ENCODE results near the gene FBXO39.
"Not testable (repeated sequence)": the region's sequence is repeated elsewhere in the genome, so short reads cannot be mapped to it uniquely, and the experiment has no call there.

The FBXO39 gene

GRCh38 chr17:6775871-6776405, at the start of gene FBXO39:
TSS of gene FBXO39 (plus strand) at chr17:6776215. CDS start at chr17:6779869, 3,654 bp downstream.
- no peak for DNase-seq

- DNase-seq, result no peak
These were observed 46.5 kb upstream of the FBXO39 start for GRCh38 chr17:6729531-6729930.

GRCh38 chr17:6746665-6747064, 29.4 kb upstream of the FBXO39 start:
- DNase-seq, result not testable (repeated sequence)

- no peak for DNase-seq
These were observed 27.4 kb upstream of the FBXO39 start for GRCh38 chr17:6748617-6749016.

- no peak for DNase-seq
These were observed 26.5 kb upstream of the FBXO39 start for GRCh38 chr17:6749519-6749918.

GRCh38 chr17:6752068-6752909, 23.7 kb upstream of the FBXO39 start:
- no peak for DNase-seq

GRCh38 chr17:6753006-6753445, 23.0 kb upstream of the FBXO39 start:
- no peak for DNase-seq

GRCh38 chr17:6753546-6753945, 22.5 kb upstream of the FBXO39 start:
- DNase-seq, result no peak

- DNase-seq, result no peak
These were observed 20.7 kb upstream of the FBXO39 start for GRCh38 chr17:6755281-6755680.

GRCh38 chr17:6755731-6756184, 20.3 kb upstream of the FBXO39 start, which contains the start of gene XAF1:
TSS of gene XAF1 (plus strand) at chr17:6756046. CDS start at chr17:6756079, 33 bp downstream.
- no peak for DNase-seq

- no peak for DNase-seq
These were observed 19.5 kb upstream of the FBXO39 start for GRCh38 chr17:6756425-6757031.

- no peak for DNase-seq
These were observed 18.3 kb upstream of the FBXO39 start for GRCh38 chr17:6757747-6758146.

GRCh38 chr17:6761779-6762178, 14.2 kb upstream of the FBXO39 start:
- DNase-seq, result no peak

GRCh38 chr17:6768447-6768846, 7.6 kb upstream of the FBXO39 start:
- no peak for DNase-seq

- no peak for DNase-seq
These were observed 4.0 kb upstream of the FBXO39 start for GRCh38 chr17:6772016-6772415.

- DNase-seq, result not testable (repeated sequence)
These were observed 1.1 kb upstream of the FBXO39 start for GRCh38 chr17:6774906-6775305.

GRCh38 chr17:6779411-6779810, 3.4 kb downstream of the FBXO39 start:
- no peak for DNase-seq

- DNase-seq, result no peak
These were observed 4.0 kb downstream of the FBXO39 start for GRCh38 chr17:6780001-6780400.

- no peak for DNase-seq
These were observed 4.9 kb downstream of the FBXO39 start for GRCh38 chr17:6780886-6781285.

- DNase-seq, result no peak
These were observed 6.2 kb downstream of the FBXO39 start for GRCh38 chr17:6782244-6782643.

GRCh38 chr17:6786618-6787017, 10.6 kb downstream of the FBXO39 start:
- no peak for DNase-seq

- DNase-seq, result no peak
These were observed 11.2 kb downstream of the FBXO39 start for GRCh38 chr17:6787081-6787693.

GRCh38 chr17:6789146-6789545, 13.1 kb downstream of the FBXO39 start:
- no peak for DNase-seq
